ENCODE data around the gene TMEM63C.

TMEM63C gene

DNA sequence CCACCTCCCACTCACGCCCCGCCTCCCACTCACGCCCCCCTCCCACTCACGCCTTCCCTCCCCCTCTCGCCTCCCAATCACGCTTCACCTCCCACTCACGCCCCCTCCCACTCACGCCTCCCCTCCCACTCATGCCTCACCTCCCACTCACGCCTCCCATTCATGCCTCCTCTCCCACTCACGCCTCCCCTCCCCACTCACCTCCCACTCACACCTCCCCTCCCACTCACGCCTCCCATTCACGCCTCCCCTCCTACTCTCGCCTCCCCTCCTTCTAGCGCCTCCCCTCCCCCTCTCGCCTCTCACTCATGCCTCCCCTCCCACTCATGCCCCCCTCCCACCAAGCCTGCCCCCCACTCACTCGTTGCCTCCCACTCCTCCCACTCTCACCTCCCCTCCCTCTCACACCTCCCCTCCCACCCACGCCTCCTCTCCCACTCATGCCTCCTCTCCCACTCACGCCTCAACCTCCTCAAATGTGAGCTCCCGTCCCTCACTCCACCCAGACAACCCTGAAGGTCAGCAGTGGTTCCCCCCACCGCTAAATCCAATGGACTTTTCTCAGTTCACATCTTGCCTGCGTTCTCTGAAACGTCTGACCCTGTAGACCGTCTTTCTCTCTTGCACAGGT is 39.8 kb downstream of the TMEM63C start:
- DNase-seq (ENCODE audit: low read depth, low spot score) = no peak
- POLR2A ChIA-PET = no interaction called here
- TF ChIP-seq, protein P1, sequence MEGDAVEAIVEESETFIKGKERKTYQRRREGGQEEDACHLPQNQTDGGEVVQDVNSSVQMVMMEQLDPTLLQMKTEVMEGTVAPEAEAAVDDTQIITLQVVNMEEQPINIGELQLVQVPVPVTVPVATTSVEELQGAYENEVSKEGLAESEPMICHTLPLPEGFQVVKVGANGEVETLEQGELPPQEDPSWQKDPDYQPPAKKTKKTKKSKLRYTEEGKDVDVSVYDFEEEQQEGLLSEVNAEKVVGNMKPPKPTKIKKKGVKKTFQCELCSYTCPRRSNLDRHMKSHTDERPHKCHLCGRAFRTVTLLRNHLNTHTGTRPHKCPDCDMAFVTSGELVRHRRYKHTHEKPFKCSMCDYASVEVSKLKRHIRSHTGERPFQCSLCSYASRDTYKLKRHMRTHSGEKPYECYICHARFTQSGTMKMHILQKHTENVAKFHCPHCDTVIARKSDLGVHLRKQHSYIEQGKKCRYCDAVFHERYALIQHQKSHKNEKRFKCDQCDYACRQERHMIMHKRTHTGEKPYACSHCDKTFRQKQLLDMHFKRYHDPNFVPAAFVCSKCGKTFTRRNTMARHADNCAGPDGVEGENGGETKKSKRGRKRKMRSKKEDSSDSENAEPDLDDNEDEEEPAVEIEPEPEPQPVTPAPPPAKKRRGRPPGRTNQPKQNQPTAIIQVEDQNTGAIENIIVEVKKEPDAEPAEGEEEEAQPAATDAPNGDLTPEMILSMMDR (IDR thresholded peaks at IDR 0.05; ENCODE audit: insufficient read depth, low read length, missing control alignments) = no peak
- CTCF ChIA-PET = no interaction called here
- H3K4me3 ChIP-seq (ENCODE audit: low read depth, low read length) = no peak overlapping the region

DNA sequence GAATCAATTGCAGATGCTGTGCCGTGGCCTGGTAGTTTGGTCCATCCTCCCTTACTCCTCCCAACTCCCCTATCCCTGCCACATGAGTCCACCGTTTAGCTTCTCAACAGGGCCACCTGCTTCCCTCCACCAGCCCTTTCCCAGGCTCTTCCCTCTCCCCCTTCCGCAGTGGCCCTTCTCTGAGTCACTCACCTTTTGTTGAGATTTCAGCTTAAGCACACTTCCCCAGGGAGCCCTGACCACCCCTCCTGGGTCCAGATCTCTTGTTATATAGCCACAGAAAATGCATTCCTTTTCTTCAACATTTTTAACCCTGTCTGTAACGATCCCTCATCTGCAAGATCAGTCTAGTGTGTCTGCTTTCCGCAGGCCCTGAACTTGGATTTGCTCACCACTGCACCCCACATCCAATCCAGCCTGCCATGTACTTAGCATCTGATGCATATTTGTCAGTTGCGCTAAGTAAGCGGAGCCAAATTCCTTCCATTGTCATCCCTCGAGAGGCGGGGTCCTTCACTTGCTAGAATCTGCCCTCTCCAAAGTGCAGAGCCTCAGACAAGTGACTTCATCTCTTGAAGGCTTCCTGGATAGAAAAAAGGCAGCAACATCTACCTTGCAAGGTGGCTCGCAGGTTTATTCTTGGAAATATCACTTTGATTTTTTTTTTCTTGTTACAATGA is 41.1 kb downstream of the TMEM63C start:
- CTCF ChIA-PET = no interaction called here
- DNase-seq (ENCODE audit: low read depth, low spot score) = no peak
- POLR2A ChIA-PET = no interaction called here
- H3K4me3 ChIP-seq (ENCODE audit: low read depth, low read length) = no peak overlapping the region
- TF ChIP-seq, protein P1 (IDR thresholded peaks at IDR 0.05; ENCODE audit: insufficient read depth, low read length, missing control alignments) = no peak

DNA sequence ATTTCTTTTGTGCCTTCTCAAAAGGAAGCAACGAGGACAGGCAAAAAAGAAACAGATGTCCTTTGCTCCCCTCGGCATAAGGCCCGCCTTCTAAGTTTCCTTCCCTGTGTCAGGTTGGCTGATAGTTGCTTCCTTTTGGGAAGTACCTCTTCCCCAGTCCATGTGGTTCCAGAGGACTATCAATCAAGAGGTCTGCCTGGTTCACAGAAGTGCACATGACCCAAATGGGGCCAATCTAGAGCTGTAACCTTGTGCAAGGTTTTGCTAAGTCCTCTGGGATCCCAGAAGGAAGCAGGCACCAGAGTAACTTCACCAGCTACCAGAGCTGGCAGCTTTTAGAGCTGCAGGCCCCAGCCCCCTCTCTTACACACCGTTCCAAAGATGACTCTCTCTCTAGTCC is 42.6 kb downstream of the TMEM63C start:
- CTCF ChIA-PET = no interaction called here
- POLR2A ChIA-PET = no interaction called here
- DNase-seq (ENCODE audit: low read depth, low spot score) = no peak
- TF ChIP-seq, protein P1 (IDR thresholded peaks at IDR 0.05; ENCODE audit: insufficient read depth, low read length, missing control alignments) = no peak
- no peak overlapping the region for H3K4me3 ChIP-seq (ENCODE audit: low read depth, low read length)

DNA sequence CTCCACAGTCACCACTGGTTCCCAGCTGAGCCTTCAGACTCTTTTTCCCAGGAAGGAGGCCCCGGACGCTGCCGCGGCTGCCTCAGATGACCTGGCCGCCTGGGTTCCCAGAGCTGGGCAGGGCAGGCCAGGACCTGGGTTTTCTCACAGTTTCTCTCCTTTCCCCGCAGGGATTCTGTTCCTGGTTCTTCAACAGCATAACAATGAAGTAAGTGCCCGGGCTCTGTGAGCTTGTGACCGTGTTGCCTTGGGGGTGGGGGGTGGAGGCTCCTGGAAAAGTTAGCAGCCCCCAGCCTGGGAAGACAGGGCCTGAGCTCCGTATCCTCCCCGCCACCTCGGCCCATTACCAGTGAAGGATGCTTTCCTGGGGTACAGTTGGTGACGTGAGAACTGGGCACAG is 43.7 kb downstream of the TMEM63C start:
- ChIA-PET POLR2A (no interaction called here), CTCF (no interaction called here)
- no peak overlapping the region for H3K4me3 ChIP-seq (ENCODE audit: low read depth, low read length)
- TF ChIP-seq, protein P1 (IDR thresholded peaks at IDR 0.05; ENCODE audit: insufficient read depth, low read length, missing control alignments) = no peak
- DNase-seq (ENCODE audit: low read depth, low spot score) = no peak

DNA sequence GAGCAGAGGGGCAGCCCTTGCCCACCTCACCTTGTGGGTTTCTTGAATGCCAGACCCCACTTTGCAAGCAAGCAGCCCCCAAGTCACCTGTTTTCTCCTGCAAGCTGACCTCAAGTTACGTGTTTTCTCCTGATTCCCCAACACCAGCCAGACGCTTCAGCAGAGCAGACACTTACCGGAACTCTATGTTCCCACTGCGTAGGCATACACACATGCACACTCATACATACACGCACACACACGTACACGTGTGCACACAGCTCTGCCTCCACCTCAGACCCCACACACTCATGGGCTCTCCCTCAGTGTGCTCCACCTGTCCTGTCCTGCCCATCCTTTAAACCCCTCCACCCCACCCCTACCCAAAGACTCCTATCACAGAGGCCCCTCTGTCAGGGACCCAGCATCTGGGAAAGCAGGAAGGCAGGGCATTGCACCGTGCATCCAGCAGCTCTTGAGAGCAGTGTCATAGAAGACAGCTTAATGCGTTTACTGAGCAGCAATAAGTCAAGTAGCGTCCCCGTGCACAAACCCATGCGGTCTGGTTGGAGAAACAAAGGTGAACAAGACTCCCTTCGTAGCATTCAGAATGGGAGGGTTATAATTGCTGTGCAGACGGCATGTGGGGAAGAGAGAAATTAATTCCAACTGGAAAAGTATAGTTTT is 44.4 kb downstream of the TMEM63C start:
- no peak overlapping the region for H3K4me3 ChIP-seq (ENCODE audit: low read depth, low read length)
- ChIA-PET POLR2A (no interaction called here), CTCF (no interaction called here)
- no peak for DNase-seq (ENCODE audit: low read depth, low spot score)
- TF ChIP-seq, protein P1 (IDR thresholded peaks at IDR 0.05; ENCODE audit: insufficient read depth, low read length, missing control alignments) = no peak

DNA sequence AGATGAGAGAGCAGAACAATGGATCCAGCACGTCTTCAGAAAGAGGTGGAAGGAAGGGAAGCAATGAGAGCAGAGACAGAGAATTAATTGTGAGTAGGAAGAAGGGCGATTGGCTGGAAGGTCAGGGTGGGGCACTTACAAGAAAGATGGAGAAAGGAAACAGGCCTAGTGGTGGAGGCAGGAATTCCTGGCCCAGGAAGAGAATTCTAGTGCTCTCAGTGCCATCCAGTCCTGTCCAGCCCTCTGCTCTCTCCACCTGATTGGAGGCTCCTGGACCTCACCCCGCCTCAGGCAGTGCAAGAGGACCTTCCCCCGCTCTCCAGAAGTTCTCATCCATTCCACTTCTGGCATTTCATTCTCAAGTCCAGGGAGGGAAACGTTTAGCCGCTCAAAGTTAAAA is 46.5 kb downstream of the TMEM63C start:
- ChIA-PET CTCF (interaction anchor here (1.8 kb wide), 1 partner anchor 15 kb away, joined by 4 read pairs; no protein-coding TSS in a partner anchor), POLR2A (no interaction called here)
- no peak for DNase-seq (ENCODE audit: low read depth, low spot score)
- no peak overlapping the region for H3K4me3 ChIP-seq (ENCODE audit: low read depth, low read length)
- TF ChIP-seq, protein P1 (IDR thresholded peaks at IDR 0.05; ENCODE audit: insufficient read depth, low read length, missing control alignments) = no peak

All from AG04449 (cell line).